Dedifferentiated amniotic fluid mesenchymal stem cell (primary cell): Measurements from ENCODE around the gene ARL4C.
A peak's percentile ranks its signal among the peaks of the same experiment; 100 is the strongest.
"Not testable (repeated sequence)": the region's sequence is repeated elsewhere in the genome, so short reads cannot be mapped to it uniquely, and the experiment has no call there.

Source experiments
- DNase-seq: peaks from one replicate; pipeline ENCODE4 v3.0.0-alpha.2; 2016; ENCODE audit errors: extremely low spot score

ARL4C gene

DNA sequence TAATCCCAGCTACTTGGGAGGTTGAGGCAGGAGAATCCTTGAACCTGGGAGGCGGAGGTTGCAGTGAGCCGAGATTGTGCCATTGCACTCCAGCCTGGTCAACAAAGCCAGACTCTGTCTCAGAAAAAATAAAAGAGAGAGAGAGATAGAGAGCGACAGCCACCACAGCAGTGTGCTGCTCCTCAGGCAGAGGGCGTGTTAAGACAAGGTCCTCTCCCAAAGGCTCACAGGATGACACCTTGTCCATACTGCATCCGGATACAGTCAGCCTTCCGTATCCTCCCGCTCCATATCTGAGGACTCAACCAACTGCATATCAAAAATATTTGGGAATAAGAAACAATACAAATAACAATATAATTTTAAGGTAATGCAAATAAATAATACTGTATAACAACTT, 20.1 kb downstream of the ARL4C start:
- DNase-seq: no peak

DNA sequence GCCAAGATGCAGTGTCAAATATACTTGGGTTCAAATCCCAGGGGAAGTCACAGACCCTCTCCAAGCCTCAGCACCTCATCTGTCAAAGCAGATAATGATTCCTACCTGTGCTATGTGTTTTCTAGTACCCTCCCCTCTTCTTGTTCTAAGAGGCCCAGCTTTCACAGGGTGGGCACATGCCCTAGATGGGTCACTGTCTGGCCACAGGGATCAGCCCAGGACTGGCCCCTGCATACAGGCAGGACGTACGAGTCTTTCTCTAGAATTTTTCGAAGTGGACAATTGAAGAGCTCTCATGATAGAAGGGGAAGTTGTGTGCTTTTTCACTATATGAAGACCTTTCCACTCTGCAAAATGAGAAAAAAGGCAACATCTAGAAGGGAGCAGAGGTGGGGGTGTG, 22.2 kb downstream of the ARL4C start:
- no peak for DNase-seq

DNA sequence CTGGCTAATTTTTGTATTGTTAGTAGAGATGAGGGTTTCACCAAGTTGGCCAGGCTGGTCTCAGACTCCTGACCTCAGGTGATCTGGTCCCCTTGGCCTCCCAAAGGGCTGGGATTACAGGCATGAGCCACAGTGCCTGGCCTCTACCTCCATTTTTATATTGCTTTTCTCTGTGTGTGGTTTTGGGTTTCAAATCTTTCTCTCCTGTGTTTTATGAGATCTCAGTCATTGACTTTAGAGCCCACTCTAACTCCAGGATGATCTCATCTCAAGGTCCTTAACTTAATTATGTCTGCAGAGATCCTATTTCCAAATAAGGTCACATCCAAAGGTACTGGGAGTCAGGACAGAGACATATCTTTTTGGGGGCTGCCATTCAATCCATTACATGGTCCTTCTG, 24.7 kb downstream of the ARL4C start:
- no peak for DNase-seq

DNA sequence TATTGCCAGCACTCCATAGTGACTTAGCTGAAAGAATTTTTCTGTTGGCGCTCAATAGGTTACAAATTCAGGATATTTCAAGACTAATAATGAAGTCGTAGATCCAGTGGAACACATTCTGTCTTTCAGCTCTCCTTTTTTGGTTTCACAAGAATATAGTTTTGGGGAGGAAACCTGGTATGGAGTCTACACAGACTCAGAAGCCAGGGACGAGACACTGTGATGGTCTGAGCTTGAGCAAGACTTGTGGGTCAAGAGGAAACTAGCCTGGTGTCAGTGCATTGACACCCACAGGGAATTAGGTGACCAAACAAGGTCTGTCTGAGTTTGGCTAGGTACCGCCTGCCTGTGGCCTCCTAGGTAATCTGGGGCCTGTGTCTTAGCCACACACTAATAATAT, 26.9 kb downstream of the ARL4C start:
- DNase-seq: no peak

DNA sequence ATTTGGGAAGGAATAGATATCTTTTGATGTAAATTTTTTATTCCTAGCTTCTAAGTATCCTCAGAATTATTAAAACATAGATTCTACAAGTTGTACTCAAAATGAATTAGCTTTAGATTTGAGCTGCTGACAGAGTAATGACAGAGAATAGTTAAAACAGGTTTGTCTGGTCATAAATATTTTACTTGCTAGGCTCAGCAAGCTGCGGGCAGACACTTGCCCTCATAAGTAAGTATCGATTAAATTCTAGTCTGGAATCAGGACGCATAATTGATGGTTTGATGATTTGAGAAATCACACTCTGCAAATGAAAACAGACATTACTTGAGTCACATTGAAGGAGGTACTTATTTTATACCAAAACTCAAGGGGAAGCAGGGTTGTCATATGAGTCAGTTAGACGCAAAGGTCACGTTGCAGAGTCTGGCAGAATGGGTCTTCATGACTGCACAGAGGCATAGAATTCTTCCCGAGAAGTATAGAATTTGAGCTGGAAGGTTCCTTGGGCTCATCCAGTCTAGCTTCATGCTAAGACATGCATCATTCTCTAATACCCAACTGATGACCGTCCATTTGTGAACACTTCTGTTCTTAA, 27.5 kb downstream of the ARL4C start:
- DNase-seq: no peak

DNA sequence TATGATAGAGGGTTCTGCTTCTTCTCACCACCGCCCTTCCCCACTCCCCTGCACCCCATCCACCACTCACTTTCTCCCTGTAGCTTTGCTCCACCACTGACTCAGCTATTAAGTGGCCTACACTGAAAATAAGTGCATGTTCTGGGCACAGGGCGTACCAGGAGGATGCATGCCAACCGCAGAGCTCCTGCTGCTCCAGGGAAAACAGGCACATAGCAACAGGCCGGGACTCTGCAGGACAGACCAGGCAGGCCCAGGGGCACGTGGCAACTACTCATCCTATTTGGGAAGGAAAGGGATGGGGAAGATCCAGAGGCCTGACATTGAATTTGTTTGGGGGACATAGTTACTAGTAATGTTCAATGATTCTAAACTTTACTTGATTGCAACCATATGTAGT, 28.4 kb downstream of the ARL4C start:
- no peak for DNase-seq

DNA sequence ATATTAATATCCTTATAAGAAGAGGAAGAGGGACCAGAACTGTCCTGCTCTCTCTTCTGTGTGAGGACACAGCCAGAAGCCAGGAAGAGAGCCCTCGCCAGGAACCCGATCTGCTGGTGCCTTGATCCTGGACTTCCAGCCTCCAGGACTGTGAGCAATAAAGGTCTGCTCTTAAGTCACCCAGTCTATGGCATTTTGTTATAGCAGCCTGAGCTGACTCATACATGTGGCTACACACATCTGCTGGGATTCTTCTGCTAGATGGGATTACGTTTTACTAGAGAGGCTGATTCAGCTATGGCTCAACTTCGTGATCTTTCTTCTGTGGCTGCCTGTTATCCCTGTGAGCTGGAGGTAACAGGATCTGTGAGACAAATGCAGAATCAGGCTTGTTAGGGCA, 29.6 kb downstream of the ARL4C start:
- no peak for DNase-seq

DNA sequence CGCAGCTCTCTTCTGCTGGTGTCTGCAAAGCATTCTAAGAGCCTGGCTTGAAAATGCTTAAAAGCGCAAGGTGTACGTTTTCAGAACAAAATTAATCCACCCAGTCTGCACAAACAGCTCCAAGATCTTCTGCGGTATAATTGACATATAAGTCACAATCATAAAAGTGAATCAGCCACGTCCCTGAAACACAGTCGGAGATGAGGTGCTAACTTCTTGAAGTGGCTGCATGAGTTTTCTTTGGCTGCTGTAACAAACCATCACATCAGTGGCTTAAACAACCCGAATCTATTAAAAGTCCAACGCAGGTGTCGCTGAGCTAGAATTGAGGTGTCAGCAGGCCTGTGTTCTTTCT, 32.6 kb downstream of the ARL4C start:
- no peak for DNase-seq

DNA sequence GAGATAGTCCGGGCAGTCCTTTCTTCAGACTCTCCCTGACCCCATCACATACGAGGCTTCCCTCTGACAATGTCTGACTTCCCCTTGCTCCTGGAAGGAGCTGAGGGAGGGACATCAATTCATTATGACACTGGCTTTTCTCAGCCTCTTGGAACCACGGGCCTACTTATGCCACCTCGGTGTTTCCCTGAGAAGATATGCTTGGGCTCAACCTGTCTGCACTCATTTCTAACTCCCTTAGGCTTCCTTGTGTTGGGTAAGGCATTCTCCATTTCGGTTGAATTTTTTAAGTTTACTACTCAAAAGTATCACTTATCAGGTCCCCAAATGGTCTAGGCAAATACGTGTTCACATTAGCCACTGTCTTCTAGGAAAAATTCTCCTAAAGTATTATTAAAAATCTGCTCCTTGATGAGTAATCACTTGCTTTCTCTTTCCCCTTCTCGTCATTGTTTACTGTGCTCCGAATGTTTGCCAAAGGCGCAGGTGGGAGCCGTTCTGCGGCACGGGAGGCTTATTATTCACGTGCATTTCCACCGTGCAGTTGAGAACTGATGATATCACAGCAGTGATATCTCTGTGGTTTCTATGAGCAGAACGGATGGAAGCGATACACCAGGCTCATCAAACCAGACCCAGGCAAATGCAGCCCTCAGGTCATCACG, 33.1 kb downstream of the ARL4C start:
- DNase-seq: no peak

DNA sequence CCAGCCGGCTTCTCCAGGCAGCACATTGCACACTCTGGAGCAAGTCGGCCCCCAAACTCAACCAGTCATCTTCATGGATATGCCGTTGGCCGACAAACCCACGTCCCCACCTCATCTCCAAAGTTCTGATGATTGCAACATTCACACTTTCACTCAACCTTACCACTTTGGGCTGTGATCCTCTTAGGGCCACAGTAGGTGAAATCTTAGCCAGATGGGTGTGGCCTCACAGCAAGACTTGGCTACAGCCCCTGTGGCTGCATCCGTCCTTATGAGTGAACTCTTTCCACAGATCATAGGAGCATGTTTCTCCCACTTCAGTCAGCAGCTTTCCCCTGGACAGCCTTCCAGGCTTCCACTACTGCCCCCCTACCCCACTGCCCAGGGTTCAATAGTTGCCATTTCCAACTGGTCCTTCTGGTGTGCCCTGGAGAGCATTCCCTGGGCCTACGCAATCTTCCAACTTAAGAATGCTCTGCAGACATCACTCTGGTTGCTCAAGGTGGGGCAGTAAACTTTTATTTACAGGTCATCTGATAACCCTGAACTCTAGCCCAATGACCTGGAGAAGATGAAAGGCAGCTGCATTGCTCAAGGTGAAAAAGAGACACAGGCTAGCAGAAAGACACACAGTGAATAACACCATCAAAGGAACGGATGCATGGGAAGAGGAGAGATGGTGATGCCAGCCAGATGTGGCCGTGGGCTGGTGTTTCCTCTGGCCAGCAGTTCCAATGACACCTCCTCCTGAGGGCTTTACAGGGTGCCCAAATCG, 34.5 kb downstream of the ARL4C start:
- DNase-seq: no peak

DNA sequence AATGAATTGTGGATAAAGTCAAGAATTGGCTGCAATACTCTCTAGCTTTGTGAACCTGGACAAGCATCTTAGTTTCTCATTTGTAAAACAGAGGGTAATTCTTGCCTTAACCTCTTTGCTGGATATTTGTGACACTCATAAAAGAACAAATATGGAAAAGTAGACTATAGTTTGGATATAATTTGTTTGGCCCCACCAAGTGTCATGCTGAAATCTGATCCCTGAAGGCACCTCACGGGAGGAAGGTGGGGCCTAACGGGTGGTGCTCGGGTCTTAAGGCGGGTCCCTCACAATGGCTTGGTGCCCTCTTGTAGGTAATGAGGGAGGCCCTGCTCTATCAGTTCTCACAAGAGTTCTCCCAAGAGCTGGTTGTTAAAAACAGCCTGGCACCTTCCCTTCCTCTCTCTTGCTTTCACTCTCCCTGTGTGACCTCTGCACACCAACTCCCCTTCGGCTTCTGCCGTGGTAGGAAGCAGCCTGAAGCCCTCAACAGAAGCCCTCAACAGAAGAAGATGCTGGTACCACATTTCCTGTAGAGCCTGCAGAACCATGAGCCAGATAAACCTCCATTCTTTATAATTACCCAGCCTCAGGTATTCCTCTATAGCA, 37.4 kb downstream of the ARL4C start:
- DNase-seq: no peak

DNA sequence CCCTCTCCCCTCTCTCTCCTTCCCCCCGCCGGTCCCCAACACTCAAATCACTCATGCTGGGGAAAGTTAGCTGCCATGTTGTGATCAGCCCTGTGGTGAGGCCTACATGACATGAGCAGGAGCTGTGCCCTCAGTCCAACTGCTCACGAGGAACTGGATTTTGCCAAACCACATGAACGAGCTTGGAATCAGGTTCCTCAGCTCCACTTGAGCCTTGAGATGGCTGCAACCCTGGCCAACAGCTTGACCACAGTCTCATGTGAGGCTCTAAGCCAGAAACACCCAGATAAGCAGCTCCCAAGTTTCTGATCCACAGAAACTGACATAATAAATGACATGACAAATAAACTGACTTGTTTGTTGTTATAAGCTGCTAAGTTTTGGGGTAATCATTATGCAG, 38.4 kb downstream of the ARL4C start:
- no peak for DNase-seq

DNA sequence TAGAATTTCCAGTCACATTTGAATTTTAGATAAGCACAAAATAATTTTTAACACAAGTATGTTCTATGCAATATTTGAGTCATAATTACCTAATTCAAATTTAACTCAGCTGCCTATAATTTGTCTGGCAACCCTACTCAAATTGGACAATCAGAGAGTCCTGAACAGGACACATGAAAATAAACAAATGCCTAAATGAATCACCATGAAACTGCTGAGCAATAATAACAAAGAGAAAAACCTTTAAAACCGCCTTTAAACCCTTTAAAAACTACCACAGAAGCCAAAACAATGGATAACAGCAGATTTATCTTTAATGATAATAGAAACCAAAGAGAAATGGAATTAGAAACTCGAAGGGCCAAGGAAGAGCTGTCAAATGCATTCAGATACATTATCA, 39.5 kb downstream of the ARL4C start:
- peak; percentile 29 for DNase-seq

DNA sequence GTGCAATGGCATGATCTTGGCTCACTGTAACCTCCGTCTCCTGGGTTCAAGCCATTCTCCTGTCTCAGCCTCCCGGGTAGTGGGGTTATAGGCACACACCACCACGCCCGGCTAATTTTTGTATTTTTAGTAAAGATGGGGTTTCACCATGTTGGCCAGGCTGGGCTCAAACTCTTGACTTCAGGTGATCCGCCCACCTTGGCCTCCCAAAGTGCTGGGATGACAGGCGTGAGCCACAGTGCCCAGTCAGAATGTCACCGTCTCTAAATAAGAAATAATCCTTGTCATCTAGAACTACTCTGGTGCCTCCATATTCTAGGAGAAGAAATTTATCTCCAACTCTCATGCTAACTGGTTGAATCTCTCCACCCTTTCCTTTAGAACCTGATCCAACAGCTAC, 41.6 kb downstream of the ARL4C start:
- DNase-seq: not testable (repeated sequence)

DNA sequence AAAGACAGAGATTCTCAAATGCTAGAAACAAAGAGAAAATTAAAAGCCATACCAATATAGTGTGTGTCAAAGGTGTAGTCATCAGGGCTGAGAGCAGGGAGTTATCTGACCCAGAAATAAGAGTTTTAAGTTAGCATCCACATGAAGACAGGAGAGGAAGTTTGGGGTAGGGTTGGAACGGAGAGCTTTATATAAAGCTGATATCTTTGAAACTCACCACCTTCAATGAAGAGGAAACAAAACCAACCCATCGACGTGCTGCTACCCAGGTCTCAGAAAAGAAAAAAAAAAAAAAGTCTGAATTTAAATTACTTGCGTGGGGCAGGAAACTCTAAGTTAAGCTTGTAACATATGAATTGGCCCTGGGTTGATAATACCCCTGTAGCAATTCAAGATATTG, 42.4 kb downstream of the ARL4C start:
- no peak for DNase-seq

DNA sequence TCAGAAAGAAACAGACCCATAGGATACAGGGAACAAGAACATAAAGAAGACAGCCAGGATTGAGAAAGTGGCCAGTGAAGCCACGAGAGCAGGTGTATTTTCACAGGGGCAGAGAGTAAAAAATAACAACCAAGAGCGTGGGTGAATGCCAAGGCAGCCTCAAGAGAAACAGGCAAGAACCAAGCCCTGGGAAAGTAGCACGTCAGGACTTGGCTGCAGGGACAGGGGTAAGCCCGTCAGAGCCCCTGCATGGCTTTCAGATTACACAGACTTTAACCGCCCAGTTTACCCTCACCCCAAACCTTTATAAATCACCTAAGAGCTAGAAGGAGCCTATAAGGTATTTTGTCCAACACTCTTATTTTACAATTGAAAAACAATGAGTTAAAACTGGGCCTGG, 43.7 kb downstream of the ARL4C start:
- DNase-seq: no peak

DNA sequence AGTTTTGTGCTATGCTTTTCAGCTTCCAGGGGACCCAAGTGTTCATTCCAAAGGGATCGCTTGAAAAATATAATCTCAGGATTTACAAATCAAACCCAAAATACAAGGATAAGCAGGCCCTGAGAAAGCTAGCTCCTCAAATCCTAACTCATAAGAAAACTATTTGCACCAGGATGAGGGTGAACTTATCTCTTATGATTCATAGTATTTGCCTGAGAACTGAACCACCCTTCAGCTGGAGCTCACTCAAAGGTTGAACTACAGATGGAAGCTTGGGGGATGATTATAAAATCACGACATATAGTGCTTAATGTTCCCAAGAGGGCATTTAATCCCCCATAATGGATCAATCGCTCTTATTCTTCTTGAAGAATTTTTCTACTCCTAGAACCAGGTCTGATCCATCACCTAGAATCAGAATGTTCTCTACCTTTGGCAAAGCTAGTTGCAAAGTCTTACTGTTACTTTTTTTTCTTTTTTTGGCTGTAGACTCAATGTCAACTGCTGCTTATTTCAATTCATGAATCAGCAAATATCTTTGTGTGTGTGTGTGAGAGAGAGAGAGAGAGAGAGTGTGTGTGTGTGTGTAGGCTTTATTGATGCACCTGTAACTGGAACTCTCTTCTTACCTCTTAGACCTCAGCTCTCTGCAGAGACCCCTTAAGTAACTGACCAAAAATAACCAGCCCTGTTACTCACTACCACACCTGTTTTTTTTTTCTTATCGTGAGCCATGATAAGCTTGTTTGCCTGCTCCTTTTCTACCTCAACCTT, 44.8 kb downstream of the ARL4C start:
- peak; percentile 74 for DNase-seq

DNA sequence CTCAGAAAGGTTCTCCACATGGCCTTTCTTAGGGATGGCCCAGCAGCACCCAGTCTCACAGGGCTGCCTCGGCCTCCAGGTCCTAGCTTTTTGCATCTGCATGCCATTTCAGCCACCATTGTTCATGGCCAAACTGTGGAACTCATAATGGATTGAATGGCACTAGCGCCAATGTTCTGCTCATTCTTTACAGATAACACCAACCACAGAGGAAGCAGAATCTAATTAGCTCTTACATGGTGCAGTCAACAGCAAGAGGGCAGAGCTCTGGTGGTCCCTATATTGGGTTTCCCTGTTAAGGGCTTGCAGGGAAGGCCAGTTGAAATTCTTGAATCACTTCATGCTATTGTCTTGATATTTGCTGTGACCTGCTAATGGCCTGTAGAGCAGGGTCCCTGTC, 45.6 kb downstream of the ARL4C start:
- no peak for DNase-seq

DNA sequence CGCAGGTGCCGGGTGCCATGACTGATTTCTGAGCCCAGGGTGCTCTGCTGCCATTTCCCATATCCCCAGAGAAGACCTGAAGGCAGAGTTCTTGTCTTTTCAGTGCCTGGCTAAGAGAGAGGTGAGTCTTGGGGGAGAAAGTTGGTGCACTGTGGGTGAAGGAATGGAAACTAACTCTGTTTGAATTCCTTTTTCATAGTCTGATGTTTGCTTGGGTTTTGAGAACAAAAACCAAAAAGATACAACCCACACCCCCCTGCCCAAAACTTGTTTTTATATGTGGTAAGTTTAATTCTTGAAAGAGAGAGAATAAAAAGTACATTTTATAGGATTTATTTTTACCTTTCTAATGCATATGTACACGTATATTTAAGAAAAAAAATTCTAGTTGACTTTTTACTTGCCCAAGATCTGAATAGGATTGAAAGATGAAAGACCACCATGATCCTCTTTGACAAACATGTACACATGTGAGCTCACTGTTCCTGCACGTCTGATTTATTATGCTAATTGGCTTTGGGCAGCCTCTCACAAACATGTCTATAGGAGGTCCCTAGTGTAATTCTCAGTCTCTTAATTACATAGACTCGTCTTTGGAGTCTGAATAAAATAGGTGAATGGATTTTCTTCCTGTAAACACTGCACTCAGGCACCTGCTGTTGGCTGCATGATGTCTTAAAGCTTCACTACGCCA, 46.3 kb downstream of the ARL4C start:
- DNase-seq: no peak

DNA sequence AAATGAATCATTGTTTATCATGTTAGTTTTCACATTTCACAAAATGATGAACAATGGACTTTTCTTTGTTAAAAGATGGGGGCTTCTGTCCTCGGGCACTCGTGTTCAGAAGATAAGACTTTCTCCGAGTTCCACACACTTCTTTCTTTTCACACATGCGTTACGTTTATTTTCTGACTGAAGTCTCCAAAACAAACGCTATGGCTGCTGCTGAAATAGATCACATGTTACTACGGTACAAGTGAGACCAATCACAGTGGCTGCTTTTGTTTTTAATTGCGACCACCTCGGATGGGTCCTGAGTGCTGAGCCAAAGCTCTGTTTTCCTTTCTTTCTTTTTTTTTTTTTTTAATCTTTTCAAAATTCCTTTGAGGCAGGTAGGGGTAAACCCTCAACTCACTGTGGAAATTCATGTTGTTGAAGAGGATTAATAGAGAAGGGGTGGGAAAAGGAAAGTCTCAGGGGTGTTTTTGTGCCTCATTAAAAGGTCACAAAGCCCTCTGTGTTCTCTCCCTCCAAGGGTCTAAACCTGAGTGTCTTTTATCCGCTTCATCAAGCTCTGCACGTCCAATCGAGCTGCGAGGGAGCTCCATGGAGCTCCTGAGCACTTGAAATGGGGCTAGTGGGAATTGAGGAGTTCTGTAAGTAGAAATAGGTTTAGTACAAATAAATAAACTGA, 48.2 kb downstream of the ARL4C start:
- DNase-seq: no peak

DNA sequence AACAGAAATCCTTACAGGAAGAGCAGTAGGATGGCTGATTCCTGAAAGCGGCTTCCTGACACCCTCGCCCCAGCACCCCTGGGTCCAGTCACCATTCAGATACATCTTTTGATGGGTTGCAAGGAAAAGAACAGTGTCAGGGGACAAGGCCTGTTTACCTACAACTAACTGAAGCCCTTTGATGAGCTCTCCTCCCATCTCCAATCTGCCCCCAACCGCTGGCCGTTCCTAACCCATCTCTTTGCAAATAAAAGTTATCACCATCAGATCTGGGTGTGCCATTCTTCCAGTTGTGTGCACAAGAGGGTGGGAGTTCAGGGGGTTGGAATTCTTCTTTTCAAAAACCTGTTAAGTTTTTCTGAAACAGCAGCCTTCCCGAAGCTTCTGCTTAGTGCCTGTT, 48.9 kb downstream of the ARL4C start:
- DNase-seq: no peak
